Lower lobe of right lung (tissue), 2 donors: Measurements from ENCODE around the gene CSMD2. TPM values are rescaled to one million over a fixed set of nuclear protein-coding genes. Genes with fewer than 3 reads are reported as not detected.

Source experiments
- ATAC-seq, 2 donors: fragments of 200-7000 bp; cut with Tn5 transposase; one replicate each; pipeline ENCODE4 v1.9.1; 2020 to 2022; ENCODE audit warnings: mild to moderate bottlenecking in 2 of 2, moderate library complexity in 2 of 2
- DNase-seq: peaks from one replicate; pipeline ENCODE4 v3.0.0-alpha.2; 2020
- H3K27ac ChIP-seq: fragments of 200-600 bp; one replicate; pipeline ENCODE4 v1.8.0; 2022
- H3K27me3 ChIP-seq: fragments of 200-600 bp; one replicate; pipeline ENCODE4 v1.8.0; 2022; ENCODE audit warnings: low read depth
- H3K36me3 ChIP-seq: fragments of 200-600 bp; one replicate; pipeline ENCODE4 v1.8.0; 2022; ENCODE audit warnings: mild to moderate bottlenecking
- H3K4me1 ChIP-seq: fragments of 200-600 bp; one replicate; pipeline ENCODE4 v1.8.0; 2022
- H3K4me3 ChIP-seq: fragments of 200-600 bp; one replicate; pipeline ENCODE4 v1.8.0; 2022; ENCODE audit warnings: mild to moderate bottlenecking
- H3K9me3 ChIP-seq: fragments of 200-600 bp; one replicate; pipeline ENCODE4 v1.8.0; 2022
- intact Hi-C: fragments of 100-400 bp; cut with DNase I; formaldehyde crosslinking; loops from one replicate; pipeline ENCODE4 v1.11.0; 2022
- total RNA-seq: library from RNA; stranded (reverse); fragmentation: NEBNext Ultra II Directional; extraction: Animal tissue kit (Norgen Biotek cat#: 25700); gene quantifications from one replicate; pipeline ENCODE4 v1.2.1, GENCODE V29; 2021
- TF ChIP-seq, protein P1 (sequence below): fragments of 200-600 bp; IDR thresholded peaks from one replicate; pipeline ENCODE4 v1.8.0; 2022; ENCODE audit warnings: antibody characterized with exemption, mild to moderate bottlenecking
- donor health status: DM: no; HTN: yes; CAD: no; lungs with severe emphysema.

The CSMD2 gene
- total RNA-seq, 1 donor from 2014 or later, result 1.1 TPM

DNA sequence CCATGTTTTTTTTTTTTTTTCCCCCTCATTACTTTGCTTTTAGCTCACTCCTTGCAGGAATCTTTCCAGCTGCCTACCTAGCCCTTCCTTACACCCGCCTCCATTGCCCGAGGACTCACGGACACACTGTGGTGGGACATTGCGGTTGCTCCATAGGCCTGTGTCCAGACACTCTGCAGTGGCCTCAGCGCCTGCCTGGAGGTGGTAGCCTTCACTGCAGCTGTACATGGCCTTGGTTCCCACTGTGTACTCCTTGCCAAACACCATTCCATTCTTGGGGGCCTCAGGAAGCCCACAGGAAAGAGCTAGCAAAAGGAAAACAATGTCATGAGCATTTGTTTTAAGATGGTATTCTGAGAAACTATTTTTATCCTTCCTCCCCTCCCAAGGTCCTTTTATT lies 592.6 kb downstream of the CSMD2 start:
- Histone ChIP-seq H3K4me1 (no peaks in the 10 kb centered on the region), H3K36me3 (no peaks in the 10 kb centered on the region), H3K27ac (no peak overlapping the region), H3K27me3 (no peaks in the 10 kb centered on the region), H3K9me3 (no peaks in the 10 kb centered on the region), H3K4me3 (no peak overlapping the region)
- no peak for ATAC-seq
- intact Hi-C loops, result no loop called here
- no peak for DNase-seq
- TF ChIP-seq, protein P1, sequence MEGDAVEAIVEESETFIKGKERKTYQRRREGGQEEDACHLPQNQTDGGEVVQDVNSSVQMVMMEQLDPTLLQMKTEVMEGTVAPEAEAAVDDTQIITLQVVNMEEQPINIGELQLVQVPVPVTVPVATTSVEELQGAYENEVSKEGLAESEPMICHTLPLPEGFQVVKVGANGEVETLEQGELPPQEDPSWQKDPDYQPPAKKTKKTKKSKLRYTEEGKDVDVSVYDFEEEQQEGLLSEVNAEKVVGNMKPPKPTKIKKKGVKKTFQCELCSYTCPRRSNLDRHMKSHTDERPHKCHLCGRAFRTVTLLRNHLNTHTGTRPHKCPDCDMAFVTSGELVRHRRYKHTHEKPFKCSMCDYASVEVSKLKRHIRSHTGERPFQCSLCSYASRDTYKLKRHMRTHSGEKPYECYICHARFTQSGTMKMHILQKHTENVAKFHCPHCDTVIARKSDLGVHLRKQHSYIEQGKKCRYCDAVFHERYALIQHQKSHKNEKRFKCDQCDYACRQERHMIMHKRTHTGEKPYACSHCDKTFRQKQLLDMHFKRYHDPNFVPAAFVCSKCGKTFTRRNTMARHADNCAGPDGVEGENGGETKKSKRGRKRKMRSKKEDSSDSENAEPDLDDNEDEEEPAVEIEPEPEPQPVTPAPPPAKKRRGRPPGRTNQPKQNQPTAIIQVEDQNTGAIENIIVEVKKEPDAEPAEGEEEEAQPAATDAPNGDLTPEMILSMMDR, result no peak

DNA sequence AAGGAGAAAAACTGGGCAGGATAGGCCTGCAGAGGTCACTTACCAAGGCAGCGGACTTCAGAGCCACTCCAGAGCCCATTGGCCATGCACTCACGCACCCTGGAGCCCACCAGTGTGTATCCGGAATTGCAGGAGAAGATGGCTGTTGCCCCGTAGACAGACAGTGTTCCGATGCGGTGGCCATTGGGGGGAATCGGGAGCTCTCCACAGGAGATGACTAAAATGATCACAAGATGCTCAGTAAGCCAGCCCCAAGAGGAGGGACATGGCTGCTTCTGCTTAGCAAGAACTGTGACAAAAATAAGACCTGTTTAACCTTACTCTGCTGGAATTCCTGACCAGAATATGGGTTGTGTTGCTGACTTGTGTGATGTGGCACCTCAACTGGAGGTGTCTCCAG lies 595.7 kb downstream of the CSMD2 start:
- TF ChIP-seq, protein P1, result no peak
- DNase-seq (no peak), ATAC-seq (no peak)
- intact Hi-C loops, result no loop called here
- Histone ChIP-seq H3K27ac (no peak overlapping the region), H3K9me3 (no peaks in the 10 kb centered on the region), H3K4me1 (no peaks in the 10 kb centered on the region), H3K4me3 (no peak overlapping the region), H3K36me3 (no peaks in the 10 kb centered on the region), H3K27me3 (no peaks in the 10 kb centered on the region)

DNA sequence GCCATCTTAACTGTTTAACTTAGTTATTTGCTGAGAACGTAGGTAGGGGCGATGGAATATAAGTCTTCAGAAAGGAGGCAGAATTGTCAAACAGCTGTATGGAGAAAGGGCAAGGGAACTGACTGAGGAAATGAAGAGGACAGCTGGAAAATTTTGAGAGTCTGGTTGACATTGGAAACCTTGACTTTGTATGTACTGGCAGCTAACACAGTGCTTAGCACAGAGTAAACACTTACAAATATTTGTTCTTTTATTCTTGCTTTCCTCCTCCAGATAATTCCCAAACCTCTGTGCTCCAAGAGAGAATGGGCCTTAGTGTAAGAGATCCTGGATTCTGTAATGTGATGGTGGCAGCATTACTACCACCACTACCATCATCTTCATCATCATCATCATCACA lies 601.3 kb downstream of the CSMD2 start:
- DNase-seq (no peak), ATAC-seq (peak; percentile 78 to 82)
- TF ChIP-seq, protein P1, result no peak
- Histone ChIP-seq H3K27me3 (no peaks in the 10 kb centered on the region), H3K4me1 (no peaks in the 10 kb centered on the region), H3K36me3 (no peaks in the 10 kb centered on the region), H3K27ac (no peak overlapping the region), H3K9me3 (no peaks in the 10 kb centered on the region), H3K4me3 (no peak overlapping the region)
- intact Hi-C loops, result no loop called here

DNA sequence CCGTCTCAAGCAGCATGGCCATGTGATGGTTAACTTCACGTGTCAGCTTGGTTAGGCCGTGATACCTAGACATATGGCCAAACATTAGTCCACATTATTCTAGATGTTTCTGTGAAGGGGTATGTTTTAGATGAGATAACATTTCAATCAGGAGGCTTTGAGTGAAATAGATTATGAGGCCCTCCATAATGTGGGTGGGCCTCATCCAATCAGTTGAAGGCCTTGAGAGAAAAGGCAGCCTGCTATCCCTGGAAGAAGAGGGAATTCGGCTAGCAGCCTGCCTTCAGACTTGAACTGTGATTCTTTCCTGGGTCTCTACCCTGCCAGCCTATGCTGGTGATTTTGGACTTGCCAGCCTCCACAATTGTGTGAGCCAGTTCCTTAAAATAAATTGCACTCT lies 602.5 kb downstream of the CSMD2 start:
- H3K4me3 ChIP-seq, result no peak overlapping the region
- H3K27me3 ChIP-seq, result no peaks in the 10 kb centered on the region
- no peak overlapping the region for H3K27ac ChIP-seq
- no peaks in the 10 kb centered on the region for H3K9me3 ChIP-seq
- intact Hi-C loops, result no loop called here
- DNase-seq (no peak), ATAC-seq (no peak)
- no peaks in the 10 kb centered on the region for H3K36me3 ChIP-seq
- TF ChIP-seq, protein P1, result no peak
- no peaks in the 10 kb centered on the region for H3K4me1 ChIP-seq

DNA sequence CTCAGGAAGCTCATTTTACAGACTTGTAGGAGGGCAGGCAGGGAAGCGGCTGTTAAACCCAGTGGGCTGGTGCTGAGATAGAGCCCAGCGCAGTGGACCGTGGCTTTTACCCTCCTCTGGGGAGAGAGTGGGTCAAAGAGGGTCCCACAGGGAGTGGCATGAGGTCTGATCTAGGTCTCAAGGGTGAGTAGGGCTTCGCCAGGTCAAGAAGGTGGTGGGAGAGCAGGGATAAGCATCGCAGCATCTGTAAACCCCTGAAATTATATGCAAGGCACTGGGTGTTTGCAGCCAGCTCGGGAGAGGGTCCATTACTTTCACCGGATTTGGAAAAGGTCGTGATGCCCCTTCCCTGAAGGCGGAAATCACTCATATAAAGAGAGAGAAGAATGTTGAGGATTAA lies 603.5 kb downstream of the CSMD2 start:
- H3K4me3 ChIP-seq, result no peak overlapping the region
- intact Hi-C loops, result no loop called here
- TF ChIP-seq, protein P1, result no peak
- no peaks in the 10 kb centered on the region for H3K4me1 ChIP-seq
- no peaks in the 10 kb centered on the region for H3K9me3 ChIP-seq
- H3K27me3 ChIP-seq, result no peaks in the 10 kb centered on the region
- DNase-seq (no peak), ATAC-seq (no peak)
- no peaks in the 10 kb centered on the region for H3K36me3 ChIP-seq
- H3K27ac ChIP-seq, result no peak overlapping the region

DNA sequence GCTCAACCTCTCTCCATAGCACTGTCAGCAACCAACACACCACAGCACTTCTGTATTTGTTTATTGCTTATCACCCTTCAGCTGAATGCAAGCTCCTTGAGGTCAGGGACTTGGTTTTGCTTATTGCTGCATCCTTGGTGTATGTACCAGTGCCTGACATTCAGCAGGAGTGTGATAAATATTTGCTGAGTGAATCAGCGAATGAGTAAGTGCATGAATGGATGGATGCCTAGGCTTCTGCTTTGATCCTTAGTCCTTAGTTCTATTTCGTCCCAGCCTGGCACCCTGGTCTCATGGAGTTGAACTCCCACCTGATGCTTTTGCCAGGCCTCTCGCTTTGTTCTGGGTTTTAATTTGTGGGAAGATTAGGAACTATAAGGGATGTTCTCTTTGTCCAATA lies 604.4 kb downstream of the CSMD2 start:
- TF ChIP-seq, protein P1, result no peak
- intact Hi-C loops, result no loop called here
- Histone ChIP-seq H3K9me3 (no peaks in the 10 kb centered on the region), H3K36me3 (no peaks in the 10 kb centered on the region), H3K4me1 (no peaks in the 10 kb centered on the region), H3K27ac (no peak overlapping the region), H3K27me3 (no peaks in the 10 kb centered on the region), H3K4me3 (no peak overlapping the region)
- DNase-seq (no peak), ATAC-seq (no peak)
